Activated CD8-positive, alpha-beta memory T cell treated with anti-CD3 and anti-CD28 coated beads for 48 hours (primary cell): ENCODE results near the gene RIOK1.
"Not testable (repeated sequence)": the region's sequence is repeated elsewhere in the genome, so short reads cannot be mapped to it uniquely, and the experiment has no call there.

Source experiments
- DNase-seq, 3 experiments: peaks; one replicate each; pipeline ENCODE4 v3.0.0-alpha.2; 2020; ENCODE audit warnings: low read depth in 2 of 3, low spot score in 2 of 3

The RIOK1 gene

GRCh38 chr6:7439228-7439627 is 49.6 kb downstream of the RIOK1 start:
- no peak for DNase-seq

GRCh38 chr6:7440476-7440875 is 50.9 kb downstream of the RIOK1 start:
- no peak for DNase-seq

DNA sequence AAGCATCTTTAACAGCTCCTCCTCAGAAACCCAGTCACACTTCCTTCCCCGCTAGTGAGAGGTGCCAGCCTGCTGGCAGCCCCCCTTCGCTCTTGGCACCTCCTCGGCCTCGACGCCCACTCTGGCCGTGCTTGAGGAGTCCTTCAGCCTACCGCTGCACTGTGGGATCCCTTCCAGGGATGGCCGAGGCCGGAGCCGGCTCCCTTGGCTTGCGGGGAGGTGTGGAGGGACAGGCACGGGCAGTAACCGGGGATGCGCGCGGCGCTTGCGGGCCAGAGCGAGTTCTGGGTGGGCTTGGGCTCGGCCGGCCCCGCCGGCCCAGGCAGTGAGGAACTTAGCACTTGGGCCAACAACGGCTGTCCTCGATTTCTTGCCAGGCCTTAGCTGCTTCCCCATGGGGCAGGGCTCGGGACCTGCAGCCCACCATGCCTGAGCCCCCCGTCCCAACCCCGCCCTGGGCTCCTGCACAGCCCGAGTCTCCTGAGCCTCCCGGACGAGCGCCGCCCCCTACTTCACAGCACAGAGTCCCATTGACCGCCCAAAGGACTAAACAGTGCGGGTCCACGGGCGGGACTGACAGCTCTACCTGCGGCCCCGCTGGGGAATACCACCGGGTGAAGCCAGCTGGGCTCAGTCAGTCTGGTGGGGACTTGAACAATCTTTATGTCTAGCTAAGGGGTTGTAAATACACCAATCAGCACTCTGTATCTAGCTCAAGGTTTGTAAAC is 51.6 kb downstream of the RIOK1 start:
- no peak for DNase-seq

DNA sequence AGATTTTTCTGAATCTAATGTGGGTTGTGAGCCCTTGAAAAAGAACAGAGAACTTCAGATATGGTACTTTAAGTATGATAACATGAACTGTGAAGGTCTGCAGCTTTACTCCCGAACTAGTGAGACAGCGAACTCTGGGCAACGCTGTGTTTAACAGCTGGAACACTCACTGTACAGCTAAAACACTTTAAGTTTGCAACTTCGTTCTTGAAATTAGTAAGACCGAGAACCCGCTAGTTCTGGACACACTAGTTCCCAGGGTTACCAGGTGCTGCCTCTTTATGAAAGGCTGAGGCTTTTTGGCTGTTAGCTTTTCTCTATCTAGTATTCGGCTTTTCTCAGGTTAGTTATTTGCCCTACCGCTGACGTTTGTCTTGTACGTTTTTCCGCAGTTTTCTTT is 52.9 kb downstream of the RIOK1 start:
- DNase-seq, result no peak

DNA sequence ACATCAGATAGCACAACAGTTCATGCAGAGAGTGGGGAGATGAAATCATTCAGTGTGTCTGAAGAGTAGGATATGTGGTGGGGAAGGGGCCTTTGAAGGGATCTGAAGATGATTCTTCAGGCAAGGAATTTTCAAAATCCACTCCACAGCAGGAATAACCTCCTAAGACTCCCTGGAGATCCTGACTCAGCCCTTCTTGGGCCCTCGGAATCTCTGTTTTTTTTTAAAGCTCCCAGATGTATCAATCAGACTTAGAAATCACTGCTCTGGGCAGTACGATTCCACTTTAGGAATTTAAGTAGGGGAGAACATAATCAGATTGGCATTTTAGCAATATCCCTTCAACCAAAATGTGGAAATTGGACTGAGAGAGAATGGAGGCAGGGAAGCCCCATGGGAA is 55.5 kb downstream of the RIOK1 start:
- no peak for DNase-seq

GRCh38 chr6:7445885-7446461 is 56.4 kb downstream of the RIOK1 start:
- DNase-seq, result no peak

GRCh38 chr6:7446619-7447325 is 57.2 kb downstream of the RIOK1 start:
- no peak for DNase-seq

- DNase-seq, result no peak
Measured at GRCh38 chr6:7448232-7448631, 58.6 kb downstream of the RIOK1 start.

GRCh38 chr6:7449018-7449417 is 59.4 kb downstream of the RIOK1 start:
- DNase-seq, result no peak

GRCh38 chr6:7451326-7451725 is 61.7 kb downstream of the RIOK1 start:
- DNase-seq, result no peak

GRCh38 chr6:7452898-7453297 is 63.3 kb downstream of the RIOK1 start:
- no peak for DNase-seq

DNA sequence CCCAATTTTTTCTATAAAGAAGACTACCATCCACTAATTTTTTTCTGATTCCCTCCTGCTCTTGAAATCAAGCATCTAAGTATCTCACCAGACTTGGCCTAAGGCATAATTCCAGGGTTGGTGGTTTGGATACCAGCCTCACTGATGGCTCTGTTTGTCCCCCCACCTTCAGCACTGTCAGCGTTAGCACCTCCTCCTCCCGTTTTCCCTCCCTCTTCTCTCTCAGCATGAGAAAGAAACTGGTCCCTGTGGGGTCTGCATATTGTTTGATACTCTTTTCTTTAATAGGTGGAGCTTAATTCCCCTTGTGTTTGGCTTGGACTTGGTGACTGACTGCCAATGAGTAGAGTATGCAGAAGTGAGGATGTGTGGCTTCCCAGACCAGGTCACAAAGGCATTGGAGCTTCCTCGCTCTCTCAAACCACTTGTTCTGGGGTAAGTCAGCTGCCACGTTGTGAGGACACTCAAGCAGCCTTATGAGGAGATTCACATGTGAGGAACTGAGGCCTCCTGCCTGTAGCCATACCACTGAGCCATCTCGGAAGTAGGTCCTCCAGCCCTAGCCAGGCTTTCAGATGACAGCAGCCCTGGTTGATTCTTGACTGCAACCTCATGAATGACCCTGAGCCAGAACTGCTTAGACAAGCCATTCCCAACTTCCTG is 65.2 kb downstream of the RIOK1 start:
- no peak for DNase-seq

GRCh38 chr6:7456302-7456701 is 66.7 kb downstream of the RIOK1 start:
- DNase-seq, result not testable (repeated sequence)

DNA sequence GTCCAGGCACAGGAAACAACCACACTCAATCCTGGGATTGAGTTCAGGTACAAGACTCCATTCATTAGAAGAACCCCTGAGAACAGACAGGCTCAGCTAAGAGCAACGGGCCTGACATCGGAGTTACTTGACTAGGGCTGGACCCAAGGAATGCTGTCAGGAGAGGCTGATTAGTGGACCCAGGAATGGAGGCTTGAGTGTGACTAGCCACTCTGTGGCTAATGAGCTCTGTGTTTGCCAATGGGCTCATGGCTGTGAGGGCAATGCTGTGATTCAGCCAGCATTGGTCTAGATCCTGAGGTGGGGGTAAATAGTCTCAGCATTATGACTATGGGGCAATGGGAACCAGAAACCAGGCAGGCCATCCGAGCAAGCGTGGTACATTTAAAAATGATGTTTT is 71.8 kb downstream of the RIOK1 start:
- DNase-seq, result no peak

- DNase-seq, result no peak
Measured at GRCh38 chr6:7463785-7464184, 74.2 kb downstream of the RIOK1 start.

DNA sequence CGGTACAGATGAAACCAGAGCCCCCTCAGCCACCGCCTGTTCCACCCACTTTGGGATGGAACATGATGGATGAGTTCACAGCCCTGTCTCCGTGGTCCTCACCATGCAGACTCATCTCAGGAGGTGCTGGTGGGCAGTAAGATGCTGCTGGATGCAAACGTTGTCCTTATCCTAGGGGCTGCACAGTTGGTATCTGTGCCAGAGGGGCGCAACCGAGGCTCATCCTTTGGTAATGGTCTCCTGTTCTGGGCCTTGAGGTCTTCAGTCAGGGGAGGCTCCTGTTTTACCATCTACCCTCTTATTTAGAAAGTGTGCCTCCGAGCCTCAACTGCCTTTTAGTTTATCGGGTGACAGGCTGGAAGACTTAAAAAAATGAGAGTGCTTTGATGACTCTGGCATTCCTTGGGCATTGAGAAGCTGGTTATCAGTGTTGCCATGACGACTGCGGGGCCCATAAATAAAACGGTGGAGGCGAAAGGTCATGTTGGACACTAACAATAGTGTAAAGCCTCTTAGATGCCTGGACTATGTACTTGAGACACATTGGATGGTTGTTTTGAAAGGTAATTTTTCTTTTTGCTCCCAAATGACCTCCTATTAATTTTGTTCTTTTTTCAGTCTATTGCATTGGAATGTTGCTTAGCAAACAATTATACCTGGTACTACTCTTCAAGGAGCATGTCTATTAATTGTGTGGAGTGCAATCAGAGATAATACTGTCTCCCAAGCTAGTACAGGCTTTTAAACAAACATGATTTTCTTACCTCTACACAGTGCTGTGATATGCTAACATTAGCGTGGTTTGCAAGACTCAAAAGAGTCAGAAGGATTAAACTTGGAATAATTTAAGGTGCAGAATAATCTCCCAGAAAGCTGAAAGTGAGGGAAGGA is 77.6 kb downstream of the RIOK1 start:
- DNase-seq, result no peak
